NCI-H2171 (cell line): ENCODE data around the gene ASB4.
"Not testable (repeated sequence)": the region's sequence is repeated elsewhere in the genome, so short reads cannot be mapped to it uniquely, and the experiment has no call there.

ENCODE experiments used
- DNase-seq: peaks from one replicate; lab custom pipeline; 2025; lab: John Stamatoyannopoulos, UW

The ASB4 gene

GRCh38 chr7:95485391-95486123 is at the start of gene ASB4:
Gene ASB4, plus strand, starts transcription at chr7:95485943. Its CDS starts 29 bp downstream, at chr7:95485972.
- no peak for DNase-seq

DNA sequence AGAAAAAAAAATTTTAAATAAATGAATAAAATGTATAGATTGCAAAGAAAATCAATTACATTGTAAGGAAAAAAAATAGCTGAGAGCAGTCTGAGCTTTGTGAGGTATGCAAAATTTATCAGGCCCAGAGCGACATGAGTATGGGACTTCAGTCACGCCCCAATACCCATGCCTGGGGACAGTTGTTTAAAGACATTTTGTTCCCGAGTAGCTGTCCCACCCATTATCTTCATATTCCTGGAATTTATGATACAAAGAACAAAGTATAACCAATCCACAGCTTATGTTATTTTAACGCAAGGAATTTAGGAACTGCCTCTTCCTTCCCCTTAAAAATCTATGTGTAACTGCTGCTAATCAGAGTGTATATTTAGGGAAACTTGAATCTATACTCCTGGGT is 49.3 kb upstream of the ASB4 start:
- no peak for DNase-seq

DNA sequence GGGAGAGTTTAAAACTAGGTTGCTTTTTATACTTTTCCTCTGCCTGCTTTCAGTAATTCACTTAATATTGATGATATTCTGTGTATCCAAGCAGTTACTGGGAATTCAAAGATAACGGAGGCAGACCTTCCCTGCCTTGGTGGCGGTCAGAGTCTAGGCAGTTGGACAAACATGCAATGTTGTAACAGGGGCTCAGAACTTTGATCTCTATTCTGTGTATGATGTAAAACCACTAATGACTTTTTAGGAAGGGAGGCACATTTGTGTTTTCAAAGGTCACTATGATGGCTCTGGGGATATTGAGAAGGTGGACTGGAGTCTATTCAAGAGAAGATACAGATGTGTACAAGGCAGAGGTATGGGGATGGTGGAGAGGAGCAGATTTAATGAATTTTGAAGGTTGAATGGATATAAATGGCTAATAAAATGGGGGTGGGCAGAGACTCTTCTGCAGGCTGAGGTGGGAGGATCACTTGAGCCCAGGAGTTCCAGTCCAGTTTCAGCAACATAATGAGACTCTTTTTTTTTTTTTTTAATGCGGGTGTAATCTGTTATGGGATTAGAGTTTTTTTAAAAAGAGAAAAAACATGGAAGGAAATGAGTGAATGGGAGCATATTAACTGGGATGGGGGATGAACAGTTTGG is 45.2 kb upstream of the ASB4 start:
- no peak for DNase-seq

DNA sequence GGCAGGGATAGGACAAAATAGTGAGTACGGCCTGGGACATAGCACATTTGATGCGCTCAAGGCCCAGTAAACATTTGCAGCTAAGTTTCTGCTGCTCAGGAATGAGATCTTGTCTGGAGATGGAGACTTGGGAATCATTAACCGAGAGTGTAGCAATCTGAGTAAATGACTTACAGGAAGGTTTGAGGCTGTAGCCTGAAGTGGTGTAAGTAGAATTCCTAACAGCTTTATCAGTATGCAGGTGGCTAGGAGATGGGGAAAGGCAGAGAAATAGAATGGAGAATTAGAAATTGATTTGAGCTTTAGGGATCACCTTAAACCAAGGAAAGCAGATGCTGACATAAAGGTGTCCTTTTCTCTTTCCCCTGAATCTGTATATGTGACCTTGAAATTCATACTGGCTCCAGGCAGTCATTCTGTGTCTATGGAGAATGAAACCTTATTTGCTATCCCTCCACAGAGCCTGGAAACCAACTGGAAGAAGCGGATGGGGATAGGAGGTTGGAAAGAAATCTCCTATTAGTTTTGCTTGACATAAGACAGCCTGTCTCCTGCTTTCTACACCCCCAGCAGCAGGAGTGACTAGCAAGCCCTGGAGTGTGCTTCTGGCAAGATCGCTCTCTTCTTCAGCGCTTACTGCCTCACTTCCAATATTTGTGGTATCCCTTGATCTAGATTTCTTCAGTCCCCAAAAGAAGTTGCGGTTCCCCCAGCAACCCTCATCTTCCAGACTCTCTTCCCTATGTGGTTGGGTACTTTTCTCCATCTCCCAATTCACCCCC is 44.5 kb upstream of the ASB4 start:
- no peak for DNase-seq

GRCh38 chr7:95444796-95445195 is 40.9 kb upstream of the ASB4 start:
- DNase-seq: no peak

DNA sequence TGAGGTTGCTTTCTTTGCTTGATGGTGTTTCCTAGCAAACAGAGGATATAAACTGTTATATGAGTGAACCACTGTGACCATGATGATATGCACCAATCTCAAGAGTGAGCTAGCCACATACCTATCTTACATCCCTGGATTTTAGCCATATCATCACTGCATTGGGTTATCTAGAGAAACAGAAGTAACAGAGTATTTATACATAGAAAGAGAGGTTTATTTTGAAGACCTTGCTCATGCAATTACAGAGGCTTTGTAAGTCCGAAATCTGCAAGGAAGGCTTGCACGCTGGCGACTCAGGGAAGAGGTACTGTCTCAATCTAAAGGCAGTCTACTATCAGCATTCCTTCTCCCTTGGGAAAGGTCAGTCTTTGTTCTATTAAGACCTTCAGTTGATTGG is 39.1 kb upstream of the ASB4 start:
- no peak for DNase-seq

- no peak for DNase-seq
Measured at GRCh38 chr7:95454438-95455045, 31.2 kb upstream of the ASB4 start.

DNA sequence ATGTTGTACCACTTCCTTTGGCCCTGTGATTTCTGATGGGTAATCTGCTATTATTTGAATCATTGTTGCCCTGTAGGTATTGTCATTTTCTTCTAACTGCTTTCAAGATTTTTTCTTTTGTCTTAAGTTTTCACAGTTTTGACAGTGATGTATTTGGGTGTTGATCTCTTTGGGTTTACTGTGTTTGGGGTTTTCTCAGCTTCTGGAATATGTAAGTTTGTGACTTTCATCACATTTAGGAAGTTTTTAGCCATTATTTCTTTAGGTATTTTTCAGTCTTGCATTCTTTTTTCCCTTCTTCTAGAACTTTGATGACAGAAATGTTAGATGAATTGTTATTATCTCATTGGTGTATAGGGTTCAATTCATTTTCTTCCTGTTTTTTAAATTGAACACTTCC is 27.8 kb upstream of the ASB4 start:
- no peak for DNase-seq

- DNase-seq: not testable (repeated sequence)
Measured at GRCh38 chr7:95460653-95461052, 25.1 kb upstream of the ASB4 start.

- no peak for DNase-seq
Measured at GRCh38 chr7:95467912-95468607, 17.7 kb upstream of the ASB4 start.

- DNase-seq: no peak
Measured at GRCh38 chr7:95469187-95469586, 16.6 kb upstream of the ASB4 start.

GRCh38 chr7:95469848-95470247 is 15.9 kb upstream of the ASB4 start:
- DNase-seq: no peak

DNA sequence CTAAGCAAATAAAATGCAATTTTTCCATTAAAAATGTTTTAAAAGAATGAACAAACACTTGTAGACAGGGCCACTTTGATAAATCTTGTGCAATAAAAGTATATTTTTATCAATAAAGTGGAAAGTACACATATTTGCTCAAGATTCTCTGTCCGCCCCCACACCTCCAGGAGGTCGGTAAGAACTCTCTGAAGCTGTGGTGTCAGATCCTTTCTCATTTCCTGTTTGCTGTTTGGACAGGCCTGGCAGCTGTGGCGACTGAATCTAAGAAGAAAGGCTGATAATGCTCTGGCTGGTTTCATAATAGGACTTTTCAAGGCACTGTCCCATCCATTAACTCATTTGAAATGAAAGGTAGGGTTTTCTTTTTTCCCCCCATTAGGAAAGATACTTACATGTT is 15.3 kb upstream of the ASB4 start:
- DNase-seq: no peak

DNA sequence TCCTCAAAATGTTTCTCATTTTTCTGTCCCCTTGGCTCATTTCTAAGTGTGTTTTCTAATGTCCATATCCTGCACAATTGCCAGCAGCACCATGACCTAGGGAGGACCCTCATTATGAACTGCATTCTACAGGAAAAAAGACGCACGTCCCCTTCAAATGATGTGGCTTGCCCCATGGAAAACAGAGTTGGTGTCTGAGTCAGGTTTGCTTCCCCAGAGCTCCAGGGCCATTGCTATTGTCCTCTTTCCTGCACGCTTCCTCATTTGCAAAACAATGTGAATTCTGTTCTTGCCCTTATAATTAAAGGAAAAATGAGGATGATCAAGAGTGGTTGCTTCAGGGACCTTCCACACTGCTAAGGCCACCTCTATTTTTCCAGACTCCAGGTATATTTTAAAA is 14.7 kb upstream of the ASB4 start:
- no peak for DNase-seq

- no peak for DNase-seq
Measured at GRCh38 chr7:95472581-95473161, 13.1 kb upstream of the ASB4 start.

DNA sequence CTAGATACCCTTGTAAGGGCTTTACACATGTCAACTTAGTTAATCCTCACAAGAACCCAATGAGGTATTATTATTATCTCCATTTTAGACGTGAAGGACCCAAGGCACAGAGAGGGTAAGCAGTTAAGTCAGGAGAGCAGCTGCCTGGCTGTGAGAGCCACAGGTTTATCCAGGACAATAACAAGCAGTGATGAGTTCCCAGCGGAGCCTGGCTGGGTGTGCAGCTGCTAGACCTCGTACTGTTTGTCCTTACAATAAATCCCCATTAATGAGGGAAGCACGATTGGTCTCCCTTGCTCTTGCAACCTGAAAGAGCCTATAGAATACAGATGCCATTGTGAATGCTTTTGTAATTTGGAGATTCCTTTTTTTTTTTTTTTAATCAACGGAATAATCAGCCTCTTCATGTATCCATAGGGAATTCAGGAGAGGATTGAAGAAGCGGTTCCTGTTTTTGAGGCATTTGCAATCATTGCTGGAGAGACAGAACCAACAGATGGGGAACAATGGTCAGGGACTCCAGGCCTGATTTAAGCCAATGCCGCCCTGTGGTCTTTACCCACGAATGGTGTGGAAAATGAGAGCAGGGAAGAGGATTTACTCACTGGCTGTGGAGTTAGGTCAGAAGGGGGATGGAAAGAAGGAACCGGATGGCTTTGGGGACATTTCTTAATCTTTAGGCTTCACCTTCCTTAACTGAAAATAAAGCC is 12.3 kb upstream of the ASB4 start:
- no peak for DNase-seq

DNA sequence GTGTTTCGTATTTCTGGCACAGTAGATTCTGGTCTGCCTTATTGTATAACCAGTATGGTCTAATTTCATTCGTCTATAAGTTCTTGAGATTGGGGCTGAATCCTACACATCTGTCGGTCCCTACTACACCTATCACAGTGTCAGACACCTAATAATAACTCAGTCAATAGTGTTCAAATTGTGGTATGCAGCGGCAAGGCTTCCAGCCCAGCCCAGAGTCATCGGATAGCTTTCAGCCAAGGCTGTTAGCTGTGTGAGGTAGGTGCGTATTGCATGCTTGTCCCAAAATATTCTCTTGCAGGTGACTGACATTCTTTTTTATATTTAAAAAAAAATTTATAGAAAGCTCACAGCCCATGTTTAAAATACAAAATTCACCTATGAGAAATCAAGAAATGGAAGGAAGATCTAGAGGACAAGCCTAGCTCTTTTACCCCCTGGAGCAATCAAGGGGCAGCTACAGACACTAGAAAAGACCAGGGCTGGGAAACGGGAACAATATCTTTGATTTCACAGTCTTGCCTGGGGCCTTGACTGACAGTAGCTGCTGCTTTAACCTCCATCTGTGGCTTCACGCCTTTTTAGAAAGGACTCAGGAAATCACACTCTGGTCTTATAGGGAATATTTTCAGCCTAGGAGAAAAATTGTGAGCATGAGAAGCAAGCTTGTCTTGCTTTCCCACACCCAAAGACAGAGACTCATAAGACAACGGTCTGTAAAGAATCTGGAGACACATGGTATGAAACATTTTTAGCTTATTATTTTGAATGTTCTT is 9.5 kb upstream of the ASB4 start:
- no peak for DNase-seq

DNA sequence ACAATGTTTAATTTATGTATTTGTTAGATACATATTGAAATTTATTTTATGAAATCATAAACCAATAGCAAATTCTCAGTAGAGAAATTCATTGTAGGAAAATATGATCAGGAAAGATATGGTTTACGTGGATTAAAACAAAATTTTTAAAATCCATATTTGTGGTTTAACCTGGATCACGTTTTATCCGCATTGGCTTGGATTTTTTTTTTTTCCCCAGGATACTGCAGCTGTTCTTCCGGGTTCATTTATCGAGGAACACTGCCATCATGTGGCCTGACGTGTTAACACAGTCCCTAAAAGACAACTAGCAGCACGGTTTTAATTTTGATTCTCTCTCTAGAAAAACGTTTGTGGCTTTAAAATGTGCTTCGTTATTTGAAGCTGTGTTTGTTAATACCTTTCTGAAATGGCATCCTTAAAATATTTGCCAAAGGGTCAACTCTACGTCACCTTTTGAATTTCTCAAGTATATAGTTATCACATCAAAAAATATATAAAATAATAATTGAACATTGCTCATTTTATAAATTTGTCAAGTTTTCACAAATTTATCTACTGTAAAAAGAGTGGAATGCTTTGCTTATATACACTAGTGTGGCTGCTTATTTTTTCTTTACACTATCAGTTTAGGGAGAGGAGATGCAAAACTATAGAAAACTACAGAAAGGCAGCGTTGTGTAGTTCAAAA is 8.7 kb upstream of the ASB4 start:
- peak; percentile 74 for DNase-seq

DNA sequence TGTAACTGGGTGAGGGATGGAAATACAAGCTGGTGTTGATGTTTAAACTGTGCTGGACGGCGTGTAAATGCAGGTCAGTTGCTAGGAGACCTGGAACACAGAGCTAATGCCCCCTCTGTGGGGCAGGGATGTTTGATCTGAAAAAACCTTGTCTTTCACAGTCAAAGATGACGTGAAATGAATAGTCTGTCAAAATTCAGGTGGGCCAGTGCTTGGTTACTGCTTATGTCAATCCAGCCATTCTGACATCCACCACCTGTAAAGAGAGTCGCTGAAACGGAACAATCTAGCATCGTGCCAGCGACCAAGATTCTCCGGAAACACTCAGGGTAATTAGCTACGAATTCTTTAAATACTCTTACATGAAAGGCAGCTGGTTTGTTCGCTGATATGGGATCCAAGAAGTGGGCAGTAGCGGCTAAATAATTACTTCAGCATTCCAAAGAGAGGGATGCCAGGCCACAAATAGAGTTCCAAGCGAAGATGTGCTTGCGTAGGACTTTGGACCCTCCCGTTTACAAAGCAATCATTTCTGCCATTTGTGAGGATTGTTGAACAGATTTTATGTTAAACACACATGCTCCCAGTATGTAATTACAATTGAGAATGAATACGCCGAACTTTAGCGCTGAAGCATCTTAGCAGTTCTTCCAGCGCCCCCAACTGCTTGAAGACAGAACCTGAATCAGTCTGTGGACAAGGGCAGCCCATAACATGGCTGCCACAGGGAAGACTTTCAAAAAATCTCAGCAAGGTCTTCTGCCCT is 7.3 kb upstream of the ASB4 start:
- no peak for DNase-seq
